ENCODE measurements around the gene PLCG2.

DNA sequence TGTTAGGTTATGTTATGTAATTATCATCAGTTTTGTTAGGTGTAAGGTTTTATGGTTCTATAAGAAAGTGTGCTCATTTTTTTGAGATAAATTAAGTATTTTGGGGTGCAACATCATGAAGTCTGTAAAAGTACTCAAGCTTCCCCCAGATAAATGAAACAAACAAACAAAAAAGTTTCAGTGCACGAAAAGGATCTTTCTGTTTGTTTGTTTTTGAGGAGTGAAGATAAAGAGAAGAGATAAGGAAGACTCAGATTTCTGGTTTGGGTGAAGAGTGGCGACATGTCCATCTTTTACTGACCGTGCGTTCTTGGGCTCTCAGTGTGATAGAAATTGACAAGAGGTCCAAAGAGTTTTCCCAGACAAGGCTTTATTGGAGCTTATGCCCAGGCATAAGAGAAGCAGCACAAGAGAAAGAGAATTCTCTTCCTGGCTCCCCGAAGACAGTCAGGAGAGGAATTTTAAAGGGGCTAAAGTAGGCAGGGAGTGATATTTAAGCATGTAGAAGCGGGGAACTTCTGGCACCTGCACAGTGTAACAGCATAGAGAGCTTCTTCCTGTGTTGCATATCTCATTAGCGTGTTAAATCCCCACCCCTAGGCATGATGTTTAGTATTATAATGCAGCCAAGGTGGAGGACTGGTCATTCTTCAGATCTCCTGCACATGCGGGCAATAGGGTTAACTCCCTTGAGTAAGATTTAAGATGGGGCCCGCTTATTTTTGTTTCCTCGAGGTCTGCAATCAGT, 71.3 kb downstream of the PLCG2 start:
- TF ChIP-seq ZFP3 (CRISPR knock-in tag; IDR thresholded peaks at IDR 0.05) (no peak), ZNF565 (CRISPR knock-in tag; conservative IDR thresholded peaks at IDR 0.05; ENCODE audit: low read depth) (no peak), ISL1 (CRISPR knock-in tag; IDR thresholded peaks at IDR 0.05) (no peak)
- TF ChIP-seq, protein P1, sequence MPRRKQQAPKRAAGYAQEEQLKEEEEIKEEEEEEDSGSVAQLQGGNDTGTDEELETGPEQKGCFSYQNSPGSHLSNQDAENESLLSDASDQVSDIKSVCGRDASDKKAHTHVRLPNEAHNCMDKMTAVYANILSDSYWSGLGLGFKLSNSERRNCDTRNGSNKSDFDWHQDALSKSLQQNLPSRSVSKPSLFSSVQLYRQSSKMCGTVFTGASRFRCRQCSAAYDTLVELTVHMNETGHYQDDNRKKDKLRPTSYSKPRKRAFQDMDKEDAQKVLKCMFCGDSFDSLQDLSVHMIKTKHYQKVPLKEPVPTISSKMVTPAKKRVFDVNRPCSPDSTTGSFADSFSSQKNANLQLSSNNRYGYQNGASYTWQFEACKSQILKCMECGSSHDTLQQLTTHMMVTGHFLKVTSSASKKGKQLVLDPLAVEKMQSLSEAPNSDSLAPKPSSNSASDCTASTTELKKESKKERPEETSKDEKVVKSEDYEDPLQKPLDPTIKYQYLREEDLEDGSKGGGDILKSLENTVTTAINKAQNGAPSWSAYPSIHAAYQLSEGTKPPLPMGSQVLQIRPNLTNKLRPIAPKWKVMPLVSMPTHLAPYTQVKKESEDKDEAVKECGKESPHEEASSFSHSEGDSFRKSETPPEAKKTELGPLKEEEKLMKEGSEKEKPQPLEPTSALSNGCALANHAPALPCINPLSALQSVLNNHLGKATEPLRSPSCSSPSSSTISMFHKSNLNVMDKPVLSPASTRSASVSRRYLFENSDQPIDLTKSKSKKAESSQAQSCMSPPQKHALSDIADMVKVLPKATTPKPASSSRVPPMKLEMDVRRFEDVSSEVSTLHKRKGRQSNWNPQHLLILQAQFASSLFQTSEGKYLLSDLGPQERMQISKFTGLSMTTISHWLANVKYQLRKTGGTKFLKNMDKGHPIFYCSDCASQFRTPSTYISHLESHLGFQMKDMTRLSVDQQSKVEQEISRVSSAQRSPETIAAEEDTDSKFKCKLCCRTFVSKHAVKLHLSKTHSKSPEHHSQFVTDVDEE (CRISPR knock-in tag; IDR thresholded peaks at IDR 0.05) = no peak
- TF ChIP-seq, protein P2, sequence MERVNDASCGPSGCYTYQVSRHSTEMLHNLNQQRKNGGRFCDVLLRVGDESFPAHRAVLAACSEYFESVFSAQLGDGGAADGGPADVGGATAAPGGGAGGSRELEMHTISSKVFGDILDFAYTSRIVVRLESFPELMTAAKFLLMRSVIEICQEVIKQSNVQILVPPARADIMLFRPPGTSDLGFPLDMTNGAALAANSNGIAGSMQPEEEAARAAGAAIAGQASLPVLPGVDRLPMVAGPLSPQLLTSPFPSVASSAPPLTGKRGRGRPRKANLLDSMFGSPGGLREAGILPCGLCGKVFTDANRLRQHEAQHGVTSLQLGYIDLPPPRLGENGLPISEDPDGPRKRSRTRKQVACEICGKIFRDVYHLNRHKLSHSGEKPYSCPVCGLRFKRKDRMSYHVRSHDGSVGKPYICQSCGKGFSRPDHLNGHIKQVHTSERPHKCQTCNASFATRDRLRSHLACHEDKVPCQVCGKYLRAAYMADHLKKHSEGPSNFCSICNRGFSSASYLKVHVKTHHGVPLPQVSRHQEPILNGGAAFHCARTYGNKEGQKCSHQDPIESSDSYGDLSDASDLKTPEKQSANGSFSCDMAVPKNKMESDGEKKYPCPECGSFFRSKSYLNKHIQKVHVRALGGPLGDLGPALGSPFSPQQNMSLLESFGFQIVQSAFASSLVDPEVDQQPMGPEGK (CRISPR knock-in tag; IDR thresholded peaks at IDR 0.05; ENCODE audit: borderline replicate concordance) = no peak
